Naive B cell (primary cell): ENCODE results near the gene DGAT2. TPM values are rescaled to one million over a fixed set of nuclear protein-coding genes. Genes with fewer than 3 reads are reported as not detected.

ENCODE experiments used
- ATAC-seq, 2 donors: fragments of 150-1000 bp; cut with Tn5 transposase; 2 replicates each; pipeline ENCODE4 v1.10.0; 2021; ENCODE audit warnings: low read depth in 2 of 2, mild to moderate bottlenecking in 2 of 2, moderate library complexity in 2 of 2
- DNase-seq: peaks from one replicate; pipeline ENCODE4 v3.0.0; 2022
- H3K27ac Mint-ChIP-seq, 6 donors: one replicate each; pipeline ENCODE4 v1.8.0; 2020 to 2022; ENCODE audit warnings: mild to moderate bottlenecking in 6 of 6, mixed read lengths in 6 of 6, moderate library complexity in 5 of 6, inconsistent platforms in 2 of 6
- H3K27me3 Mint-ChIP-seq, 3 donors: one replicate each; pipeline ENCODE4 v1.8.0; 2021 to 2022; ENCODE audit warnings: mixed read lengths in 3 of 3, mild to moderate bottlenecking in 1 of 3
- H3K36me3 Mint-ChIP-seq, 2 donors: one replicate each; pipeline ENCODE4 v1.8.0; 2020 to 2022; ENCODE audit warnings: mixed read lengths in 2 of 2, inconsistent platforms in 1 of 2, mild to moderate bottlenecking in 1 of 2
- H3K4me1 Mint-ChIP-seq, 3 donors: one replicate each; pipeline ENCODE4 v1.8.0; 2020 to 2022; ENCODE audit warnings: mixed read lengths in 3 of 3, inconsistent platforms in 1 of 3, mild to moderate bottlenecking in 1 of 3, moderate library complexity in 1 of 3
- H3K4me3 Mint-ChIP-seq, 8 donors: one replicate each; pipeline ENCODE4 v1.8.0; 2020 to 2022; ENCODE audit warnings: mild to moderate bottlenecking in 8 of 8, mixed read lengths in 8 of 8, moderate library complexity in 8 of 8, inconsistent platforms in 2 of 8
- H3K9me3 Mint-ChIP-seq, 7 donors: one replicate each; pipeline ENCODE4 v1.8.0; 2020 to 2022; ENCODE audit warnings: mixed read lengths in 7 of 7, mild to moderate bottlenecking in 5 of 7, inconsistent platforms in 2 of 7, moderate library complexity in 1 of 7
- polyA plus RNA-seq, 6 donors: library from polyadenylated mRNA; unstranded; fragments of 300-500 nt; fragmentation: Illumina TruSeq; gene quantifications; one replicate each; pipeline ENCODE4 v1.2.3, GENCODE V29; 2021; ENCODE audit warnings: low read depth in 6 of 6

DGAT2 gene, protein sequence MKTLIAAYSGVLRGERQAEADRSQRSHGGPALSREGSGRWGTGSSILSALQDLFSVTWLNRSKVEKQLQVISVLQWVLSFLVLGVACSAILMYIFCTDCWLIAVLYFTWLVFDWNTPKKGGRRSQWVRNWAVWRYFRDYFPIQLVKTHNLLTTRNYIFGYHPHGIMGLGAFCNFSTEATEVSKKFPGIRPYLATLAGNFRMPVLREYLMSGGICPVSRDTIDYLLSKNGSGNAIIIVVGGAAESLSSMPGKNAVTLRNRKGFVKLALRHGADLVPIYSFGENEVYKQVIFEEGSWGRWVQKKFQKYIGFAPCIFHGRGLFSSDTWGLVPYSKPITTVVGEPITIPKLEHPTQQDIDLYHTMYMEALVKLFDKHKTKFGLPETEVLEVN
- 10 to 100 TPM in 2 of 6 donors, 1 to 10 TPM in 4; 3.1 to 14.6 (median 7.6) TPM for polyA plus RNA-seq

GRCh38 chr11:75768112-75768908, at the start of gene DGAT2:
TSS of gene DGAT2 (plus strand) at chr11:75768778. CDS start at chr11:75768992, 214 bp downstream.
- ATAC-seq: peak; percentile 80 to 82
- Mint-ChIP-seq H3K27me3 (peaks cover 0 to 10% (median 0%) of the 10 kb centered on the region in 3 donors), H3K4me1 (peaks cover 47 to 57% (median 52%) of the 10 kb centered on the region in 3 donors), H3K36me3 (no peaks in the 10 kb centered on the region), H3K4me3 (peak within 1 kb of the TSS; percentile 87 to 91 (median 89)), H3K27ac (peak within 1 kb of the TSS; percentile 93 to 99 (median 95)), H3K9me3 (no peaks in the 10 kb centered on the region)
- DNase-seq: peak; percentile 82

DNA sequence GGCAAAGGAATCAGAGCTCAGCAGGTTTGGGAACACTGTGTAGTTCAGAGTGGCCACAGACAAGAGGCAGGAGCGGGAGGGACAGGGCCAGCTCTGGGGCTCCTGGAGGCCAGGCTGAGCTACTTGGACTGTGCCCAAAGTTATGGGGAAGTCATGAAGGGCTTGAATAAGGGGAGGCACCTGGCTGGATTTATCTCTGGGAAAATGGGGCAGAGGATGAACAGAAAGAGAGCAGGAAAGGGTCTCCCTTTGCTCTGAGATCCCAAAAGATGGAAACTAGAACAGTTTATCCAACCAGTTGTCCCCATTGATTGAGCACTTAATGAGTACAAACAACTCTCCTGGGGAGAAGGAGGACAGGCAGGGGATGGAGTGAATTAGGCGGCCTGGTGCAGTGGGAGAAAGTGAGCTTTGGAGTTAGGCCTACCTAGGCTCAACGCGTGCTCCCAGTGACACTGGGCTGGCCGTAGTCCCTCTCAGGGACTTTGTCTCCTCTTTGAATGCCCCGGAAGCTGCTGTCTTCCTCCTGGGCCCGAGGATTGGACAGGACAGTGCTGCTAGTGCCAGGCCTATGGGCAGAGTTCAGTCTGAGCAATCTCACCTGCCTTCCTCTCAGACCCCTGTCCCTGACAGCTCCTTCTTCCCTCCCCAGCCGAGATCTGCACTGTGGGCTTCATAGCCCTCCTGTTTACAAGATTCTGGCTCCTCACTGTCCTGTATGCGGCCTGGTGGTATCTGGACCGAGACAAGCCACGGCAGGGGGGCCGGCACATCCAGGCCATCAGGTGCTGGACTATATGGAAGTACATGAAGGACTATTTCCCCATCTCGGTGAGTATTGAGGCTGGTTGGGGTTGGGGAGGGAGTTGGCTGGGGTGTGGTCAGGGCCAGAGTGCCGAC, 49.0 kb upstream of the DGAT2 start:
- ATAC-seq (no peak), DNase-seq (no peak)
- H3K4me1 Mint-ChIP-seq: no peaks in the 10 kb centered on the region
- H3K9me3 Mint-ChIP-seq: no peaks in the 10 kb centered on the region
- peaks cover 9 to 17% (median 12%) of the 10 kb centered on the region in 3 donors for H3K27me3 Mint-ChIP-seq
- H3K36me3 Mint-ChIP-seq: no peaks in the 10 kb centered on the region
- peak overlapping the region in 4 of 6 donors; percentile 3 to 87 (median 34) for H3K27ac Mint-ChIP-seq
- no peak overlapping the region for H3K4me3 Mint-ChIP-seq

DNA sequence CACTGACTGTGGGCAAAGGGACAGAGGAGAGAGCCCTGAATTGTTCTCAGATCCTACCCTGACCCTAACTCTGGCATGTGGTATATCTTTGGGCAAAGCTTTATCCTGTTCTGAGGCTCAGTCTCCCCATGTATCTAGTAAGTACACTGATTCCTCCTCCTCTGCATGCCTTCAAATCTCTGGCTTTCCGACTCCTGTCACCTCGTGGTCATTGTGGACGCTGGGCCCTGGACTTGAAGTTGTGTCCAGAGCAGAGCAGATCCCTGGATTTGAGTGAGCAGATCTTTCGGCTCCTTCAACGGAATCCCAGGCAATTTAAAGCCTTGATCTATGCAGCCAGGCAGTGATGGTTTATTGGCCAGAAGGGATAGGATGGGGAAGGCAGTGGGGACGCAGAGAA, 47.9 kb upstream of the DGAT2 start:
- H3K4me1 Mint-ChIP-seq: no peaks in the 10 kb centered on the region
- no peak overlapping the region for H3K4me3 Mint-ChIP-seq
- H3K27me3 Mint-ChIP-seq: peaks cover 9 to 17% (median 12%) of the 10 kb centered on the region in 3 donors
- DNase-seq: no peak
- no peaks in the 10 kb centered on the region for H3K36me3 Mint-ChIP-seq
- no peak for ATAC-seq
- H3K27ac Mint-ChIP-seq: peak overlapping the region in 1 of 6 donors; percentile 84
- no peaks in the 10 kb centered on the region for H3K9me3 Mint-ChIP-seq

GRCh38 chr11:75721852-75722668, 46.5 kb upstream of the DGAT2 start:
- no peak overlapping the region for H3K27ac Mint-ChIP-seq
- DNase-seq: no peak

DNA sequence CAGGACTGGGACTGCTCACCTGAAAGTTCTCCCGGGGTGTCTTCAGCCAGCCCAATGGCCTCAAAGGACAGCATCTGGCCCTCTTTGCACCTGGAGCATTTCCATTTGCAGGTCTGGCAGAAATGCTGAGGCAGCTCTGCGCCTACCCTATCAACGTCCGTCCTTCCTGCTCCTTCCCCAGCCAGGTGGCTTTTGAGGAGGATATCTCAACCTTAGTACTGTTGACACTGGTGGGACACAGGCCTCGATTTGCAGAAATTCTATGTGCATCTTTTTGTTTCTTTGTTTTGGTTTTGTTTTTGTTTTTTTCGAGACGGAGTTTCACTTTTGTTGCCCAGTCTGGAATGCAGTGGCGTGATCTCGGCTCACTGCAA, 45.9 kb upstream of the DGAT2 start:
- H3K4me3 Mint-ChIP-seq: no peak overlapping the region
- H3K4me1 Mint-ChIP-seq: no peaks in the 10 kb centered on the region

More at GRCh38 chr11:75721852-75722668, 46.5 kb upstream of the DGAT2 start:
- Mint-ChIP-seq H3K36me3 (no peaks in the 10 kb centered on the region), H3K4me3 (peak overlapping the region in 1 of 8 donors; percentile 53), H3K27me3 (peaks cover 4 to 11% (median 9%) of the 10 kb centered on the region in 3 donors), H3K4me1 (no peaks in the 10 kb centered on the region), H3K9me3 (no peaks in the 10 kb centered on the region)
- ATAC-seq: no peak

DNA sequence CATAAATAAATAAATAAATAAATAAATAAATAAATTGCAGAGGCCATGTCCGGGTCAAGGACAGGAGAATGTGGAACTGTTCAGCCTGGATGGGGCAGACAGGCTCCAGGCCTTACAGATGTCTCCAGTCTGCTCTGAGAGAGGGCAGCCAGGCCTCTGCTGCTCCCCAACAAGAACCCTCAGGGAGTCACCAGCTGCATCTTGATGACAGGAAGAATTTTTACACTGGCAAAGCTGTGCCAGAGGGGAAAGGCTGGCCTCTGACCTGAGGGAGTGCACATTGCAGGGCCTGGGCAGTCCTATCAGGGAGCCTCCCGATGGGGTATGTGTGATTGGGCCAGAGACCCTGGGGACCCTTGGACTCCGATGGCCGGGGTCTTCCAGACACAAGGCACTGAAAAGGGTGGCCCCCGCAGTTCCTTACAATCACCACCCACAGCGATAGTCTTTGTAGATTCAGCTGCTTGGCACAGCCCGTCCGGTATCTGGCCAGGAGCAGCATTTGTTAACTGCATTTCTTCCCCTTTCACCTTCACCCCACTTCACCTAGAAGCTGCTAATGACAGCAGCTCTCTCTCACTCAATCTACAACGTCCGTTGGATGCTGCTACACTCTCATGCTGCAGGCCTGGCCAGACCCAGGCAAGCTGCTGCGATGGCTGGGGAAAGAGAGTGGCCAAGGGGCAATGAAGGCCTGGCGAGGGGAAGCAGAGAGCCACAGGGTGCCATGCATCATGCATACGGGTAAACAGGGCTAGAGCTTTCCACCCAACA, 42.8 kb upstream of the DGAT2 start:
- Mint-ChIP-seq H3K4me1 (no peaks in the 10 kb centered on the region), H3K4me3 (peak overlapping the region in 2 of 8 donors; percentile 4 to 36), H3K27ac (peak overlapping the region in 1 of 6 donors; percentile 37), H3K27me3 (peaks cover 0 to 5% (median 0%) of the 10 kb centered on the region in 3 donors), H3K36me3 (no peaks in the 10 kb centered on the region), H3K9me3 (no peaks in the 10 kb centered on the region)
- no peak for DNase-seq
- no peak for ATAC-seq

More for the DNA sequence above, 45.9 kb upstream of the DGAT2 start:
- no peak for DNase-seq
- H3K9me3 Mint-ChIP-seq: no peaks in the 10 kb centered on the region
- H3K36me3 Mint-ChIP-seq: no peaks in the 10 kb centered on the region
- no peak for ATAC-seq
- peaks cover 0 to 9% (median 6%) of the 10 kb centered on the region in 3 donors for H3K27me3 Mint-ChIP-seq
- H3K27ac Mint-ChIP-seq: no peak overlapping the region

- DNase-seq (no peak), ATAC-seq (no peak)
- H3K9me3 Mint-ChIP-seq: no peaks in the 10 kb centered on the region
- peaks cover 0 to 7% of the 10 kb centered on the region in 2 donors for H3K36me3 Mint-ChIP-seq
- H3K27me3 Mint-ChIP-seq: peaks cover 10 to 22% (median 18%) of the 10 kb centered on the region in 3 donors
- peaks cover 0 to 4% (median 0%) of the 10 kb centered on the region in 3 donors for H3K4me1 Mint-ChIP-seq
- no peak overlapping the region for H3K4me3 Mint-ChIP-seq
- H3K27ac Mint-ChIP-seq: no peak overlapping the region
These were observed 39.6 kb upstream of the DGAT2 start for GRCh38 chr11:75728992-75729391.

- Mint-ChIP-seq H3K9me3 (peaks cover 0 to 2% (median 0%) of the 10 kb centered on the region in 7 donors), H3K4me1 (peaks cover 0 to 4% (median 0%) of the 10 kb centered on the region in 3 donors), H3K27me3 (peaks cover 11 to 32% (median 18%) of the 10 kb centered on the region in 3 donors), H3K36me3 (peaks cover 0 to 7% of the 10 kb centered on the region in 2 donors), H3K27ac (no peak overlapping the region), H3K4me3 (no peak overlapping the region)
- no peak for ATAC-seq
- no peak for DNase-seq
These were observed 37.5 kb upstream of the DGAT2 start for GRCh38 chr11:75731095-75731494.

- Mint-ChIP-seq H3K4me3 (no peak overlapping the region), H3K27ac (peak overlapping the region in 1 of 6 donors; percentile 7), H3K4me1 (peaks cover 0 to 4% (median 0%) of the 10 kb centered on the region in 3 donors), H3K27me3 (peaks cover 11 to 37% (median 26%) of the 10 kb centered on the region in 3 donors), H3K9me3 (peaks cover 0 to 2% (median 0%) of the 10 kb centered on the region in 7 donors), H3K36me3 (peaks cover 0 to 7% of the 10 kb centered on the region in 2 donors)
- DNase-seq: no peak
- ATAC-seq: no peak
These were observed 35.5 kb upstream of the DGAT2 start for GRCh38 chr11:75733071-75733430.

GRCh38 chr11:75733431-75734107, 35.0 kb upstream of the DGAT2 start:
- H3K4me1 Mint-ChIP-seq: peaks cover 0 to 4% (median 0%) of the 10 kb centered on the region in 3 donors
- H3K36me3 Mint-ChIP-seq: peaks cover 0 to 7% of the 10 kb centered on the region in 2 donors
- H3K27ac Mint-ChIP-seq: no peak overlapping the region
- ATAC-seq: no peak
- peaks cover 11 to 37% (median 26%) of the 10 kb centered on the region in 3 donors for H3K27me3 Mint-ChIP-seq
- DNase-seq: no peak
- H3K9me3 Mint-ChIP-seq: peaks cover 0 to 2% (median 0%) of the 10 kb centered on the region in 7 donors
- no peak overlapping the region for H3K4me3 Mint-ChIP-seq
